Left forelimb (tissue), 1 donor: Measurements from ENCODE around the gene RNASE13.
"Not testable (repeated sequence)": the region's sequence is repeated elsewhere in the genome, so short reads cannot be mapped to it uniquely, and the experiment has no call there.

ENCODE experiments used
- DNase-seq: peaks from one replicate; pipeline ENCODE4 v3.0.0-alpha.2; 2018; ENCODE audit warnings: low spot score

The RNASE13 gene

GRCh38 chr14:21041676-21042433, 7.2 kb upstream of the RNASE13 start, which contains the start of gene RNASE7:
RNASE7 (plus strand) TSS chr14:21042362; CDS start chr14:21042993, 631 bp downstream.
- DNase-seq, result no peak

DNA sequence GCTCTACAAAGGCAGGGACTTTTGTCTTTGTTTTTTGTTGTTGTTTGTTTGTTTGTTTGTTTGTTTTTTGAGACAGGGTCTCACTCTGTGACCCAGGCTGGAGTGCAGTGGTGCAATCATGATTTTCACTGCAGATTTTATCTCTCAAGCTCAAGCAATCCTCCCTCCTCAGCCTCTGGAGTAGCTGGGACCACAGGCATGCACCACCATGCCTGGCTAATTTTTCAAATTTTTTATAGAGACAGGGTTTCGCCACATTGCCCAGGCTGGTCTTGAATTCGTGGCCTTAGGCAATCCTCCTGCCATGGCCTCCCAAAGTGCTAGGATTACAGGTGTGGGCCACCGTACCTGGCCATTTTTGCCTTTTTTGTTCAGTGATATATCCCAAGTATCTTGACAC, 6.3 kb upstream of the RNASE13 start:
- DNase-seq, result not testable (repeated sequence)

GRCh38 chr14:21040370-21040925, 5.8 kb upstream of the RNASE13 start:
- no peak for DNase-seq

GRCh38 chr14:21039585-21040369, 5.2 kb upstream of the RNASE13 start:
- no peak for DNase-seq

DNA sequence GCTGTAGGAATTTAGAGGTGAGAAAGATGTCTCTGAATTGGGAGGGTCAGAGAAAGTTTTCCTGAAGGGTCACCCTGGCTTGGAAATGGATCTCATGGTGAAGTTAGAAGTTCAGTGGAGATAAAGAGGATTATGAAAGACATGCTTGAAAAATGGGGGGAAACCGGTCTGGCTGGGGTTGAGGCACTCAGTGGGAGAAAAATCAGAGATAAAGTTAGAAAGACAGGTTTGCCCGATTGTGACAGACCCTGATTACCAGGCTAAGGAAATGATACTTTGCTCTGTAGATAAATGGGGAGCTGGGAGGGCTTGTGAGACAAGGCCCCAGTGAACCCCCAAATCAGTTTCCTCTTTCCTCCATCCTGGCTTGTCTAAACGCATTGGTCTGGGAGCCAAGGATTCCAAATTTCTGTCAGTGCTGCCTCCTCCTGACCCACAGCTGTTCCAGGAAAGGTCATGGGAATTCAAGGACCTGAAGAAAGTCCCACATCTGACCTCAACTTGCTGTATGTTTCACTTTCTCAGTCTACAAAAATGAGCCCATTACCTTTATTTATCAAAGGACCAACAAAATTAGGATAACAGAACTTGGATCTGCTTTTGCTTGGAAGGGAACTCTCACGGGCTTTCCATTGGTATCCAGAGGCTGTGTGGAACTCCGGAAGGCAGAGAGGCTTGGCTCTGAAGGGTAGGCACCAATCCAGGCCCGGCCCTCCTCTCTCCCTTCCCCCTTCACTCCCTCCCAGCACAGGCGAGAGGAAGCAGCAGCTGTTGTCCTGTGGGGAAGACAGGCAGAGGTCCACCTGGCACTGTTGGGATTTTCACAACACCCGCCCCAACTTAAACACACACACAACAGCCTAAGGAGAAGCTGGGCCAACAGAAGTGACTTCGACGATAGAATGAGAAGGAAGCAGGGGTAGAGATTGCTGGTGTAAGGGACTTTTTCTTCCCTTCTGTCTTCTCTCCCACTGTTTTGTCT, 4.1 kb upstream of the RNASE13 start:
- DNase-seq, result peak; percentile 89

GRCh38 chr14:21037156-21037555, 2.5 kb upstream of the RNASE13 start:
- peak; percentile 26 for DNase-seq

DNA sequence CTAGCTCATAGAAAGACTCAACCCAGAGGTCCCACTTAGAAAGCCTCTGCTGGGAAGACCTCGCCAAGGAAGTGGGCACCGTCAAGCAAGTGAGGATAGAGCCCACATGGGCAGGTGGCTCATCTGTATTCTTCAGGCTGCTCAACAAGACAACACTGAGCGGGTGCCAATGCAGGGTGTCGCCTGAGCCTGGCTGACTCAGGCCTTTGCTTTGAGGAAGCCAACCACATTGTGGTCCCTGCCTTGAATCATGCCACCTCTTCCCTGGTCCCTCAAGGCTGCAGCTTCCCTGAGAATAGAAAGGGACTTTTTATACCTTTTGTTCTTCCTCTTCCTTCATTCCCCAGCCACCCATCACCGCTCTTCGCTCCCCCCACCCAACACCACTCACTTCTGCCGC, 2.1 kb upstream of the RNASE13 start:
- DNase-seq, result no peak

GRCh38 chr14:21033133-21033698, 1.4 kb downstream of the RNASE13 start:
- DNase-seq, result no peak

DNA sequence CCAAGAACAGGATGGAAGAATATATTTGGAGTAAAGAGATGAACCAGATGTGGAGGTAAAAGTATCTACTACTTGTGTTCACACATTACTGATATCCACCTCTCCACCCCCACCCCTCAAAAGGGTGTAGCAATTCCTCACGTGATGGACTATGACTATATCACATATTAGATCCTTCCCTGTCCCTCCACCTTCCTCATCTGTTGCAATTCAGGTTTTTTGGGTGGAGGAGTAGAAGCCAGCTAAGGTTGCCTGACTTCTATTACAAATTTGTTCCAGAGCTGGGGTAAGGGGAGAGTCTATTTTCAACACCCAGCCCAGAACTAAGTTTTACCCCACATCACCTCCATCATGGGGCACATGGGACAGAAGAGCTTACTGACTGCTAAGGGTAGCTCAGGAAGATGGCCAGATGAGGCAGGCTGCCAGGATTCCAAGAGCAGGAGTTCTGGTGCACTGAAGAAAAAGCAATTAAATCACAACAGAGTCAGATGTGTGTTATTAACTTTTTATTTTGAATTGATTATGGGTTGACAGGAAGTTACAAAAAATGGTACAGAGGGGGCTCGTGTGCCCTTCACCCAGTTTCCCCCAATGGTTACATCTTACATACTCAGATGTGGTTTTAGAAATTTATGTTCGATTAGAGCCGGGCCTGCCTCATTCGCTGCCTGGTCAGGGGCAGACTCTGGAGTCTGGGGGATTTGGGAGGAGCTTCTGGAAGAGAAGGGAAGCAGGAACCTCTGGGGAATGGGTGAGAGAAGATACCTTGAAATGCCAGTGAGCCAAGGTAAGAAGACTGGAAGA, 2.1 kb downstream of the RNASE13 start:
- DNase-seq, result no peak

DNA sequence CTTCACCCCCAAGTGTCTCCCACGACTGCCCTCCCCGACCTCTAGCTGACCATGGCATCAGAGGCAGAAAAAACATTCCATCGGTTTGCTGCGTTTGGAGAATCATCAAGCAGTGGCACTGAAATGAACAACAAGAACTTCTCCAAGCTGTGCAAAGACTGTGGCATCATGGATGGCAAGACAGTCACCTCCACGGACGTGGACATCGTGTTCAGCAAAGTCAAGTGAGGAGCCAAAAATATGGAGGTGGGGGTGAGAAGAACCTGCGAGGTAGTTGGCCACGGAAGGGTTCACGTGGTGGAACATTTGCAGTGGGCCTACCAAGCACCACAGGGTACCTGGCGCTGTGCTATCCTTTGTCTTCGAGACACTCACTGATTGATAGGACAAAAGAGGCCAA, 4.1 kb downstream of the RNASE13 start:
- DNase-seq, result no peak

DNA sequence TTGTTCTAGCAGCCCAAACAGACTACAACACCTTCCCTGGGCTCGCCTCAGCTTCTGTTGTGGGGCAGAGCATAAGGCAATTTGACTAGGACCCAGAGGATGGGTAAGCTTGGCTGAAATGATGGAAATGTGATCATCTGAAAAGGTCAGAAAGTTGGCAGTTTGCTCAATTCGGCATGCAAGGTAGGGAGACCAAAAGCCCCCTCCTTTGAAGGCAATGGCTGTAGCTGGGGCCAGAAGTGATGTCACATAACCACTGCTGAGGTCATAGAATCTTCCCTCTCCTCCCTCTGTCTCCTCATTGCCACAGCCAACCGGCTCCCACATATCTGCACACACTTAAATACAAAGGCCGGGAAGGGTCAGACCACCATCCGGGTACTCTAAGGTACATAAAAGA, 4.7 kb downstream of the RNASE13 start, which contains the start of gene TPPP2:
Gene TPPP2, plus strand, starts transcription at position 301 of the 400 bp plus-strand sequence. CDS start 365 bp downstream, outside the sequence.
- DNase-seq, result no peak

GRCh38 chr14:21026988-21027315, 7.7 kb downstream of the RNASE13 start:
- no peak for DNase-seq

- no peak for DNase-seq
Measured at GRCh38 chr14:21026274-21026987, 8.2 kb downstream of the RNASE13 start.

- peak; percentile 73 for DNase-seq
Measured at GRCh38 chr14:21025371-21026273, 9.0 kb downstream of the RNASE13 start.

GRCh38 chr14:21024585-21025370, 9.8 kb downstream of the RNASE13 start, which contains the start of gene NDRG2:
NDRG2 (minus strand) TSS chr14:21025061; CDS start chr14:21023315, 1,746 bp downstream.
- peak; percentile 83 for DNase-seq

DNA sequence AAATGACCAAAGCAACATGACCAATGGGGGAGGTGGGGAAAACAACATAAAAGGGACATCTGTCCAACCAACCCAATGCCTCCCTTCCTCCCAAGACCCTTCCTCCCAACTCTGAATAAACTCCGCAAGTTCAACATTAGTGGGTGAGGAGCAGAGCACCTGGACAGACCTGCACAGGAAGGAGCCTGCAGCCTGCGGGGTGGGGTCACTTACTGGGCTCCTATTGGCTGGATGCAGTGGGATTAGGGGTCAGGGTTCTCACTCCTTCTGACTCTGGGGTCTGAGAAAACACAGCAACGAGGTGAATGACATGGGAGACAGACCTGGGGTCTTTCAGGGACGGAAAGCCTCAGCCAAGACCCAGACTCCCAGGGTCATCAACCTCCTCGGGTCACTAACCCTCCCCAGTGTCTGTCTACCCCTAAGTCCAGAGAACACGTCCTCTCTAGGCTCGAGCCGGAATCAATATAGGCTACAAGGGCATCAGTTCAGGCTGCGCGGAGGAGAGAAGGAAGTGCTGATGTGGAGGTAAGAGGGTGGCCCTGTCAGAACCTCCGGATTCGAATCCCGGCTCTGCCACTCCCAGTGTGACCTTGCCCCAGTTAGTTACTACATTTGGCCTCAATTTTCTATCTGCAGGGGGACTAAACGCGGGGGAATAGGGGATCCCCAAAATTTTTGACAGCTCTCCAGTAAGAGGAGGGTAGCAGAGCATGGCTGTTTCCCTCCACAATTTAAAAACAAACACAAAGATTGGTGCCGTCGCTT, 10.6 kb downstream of the RNASE13 start:
- no peak for DNase-seq

- no peak for DNase-seq
Measured at GRCh38 chr14:21023174-21023573, 11.4 kb downstream of the RNASE13 start.
